NCI-H526 (cell line): ENCODE measurements around the gene ZNF66.
"Not testable (repeated sequence)": the region's sequence is repeated elsewhere in the genome, so short reads cannot be mapped to it uniquely, and the experiment has no call there.

Experiments used
- DNase-seq, 2 experiments: peaks; one replicate each; lab custom pipeline; 2025; lab: John Stamatoyannopoulos, UW

The ZNF66 gene

DNA sequence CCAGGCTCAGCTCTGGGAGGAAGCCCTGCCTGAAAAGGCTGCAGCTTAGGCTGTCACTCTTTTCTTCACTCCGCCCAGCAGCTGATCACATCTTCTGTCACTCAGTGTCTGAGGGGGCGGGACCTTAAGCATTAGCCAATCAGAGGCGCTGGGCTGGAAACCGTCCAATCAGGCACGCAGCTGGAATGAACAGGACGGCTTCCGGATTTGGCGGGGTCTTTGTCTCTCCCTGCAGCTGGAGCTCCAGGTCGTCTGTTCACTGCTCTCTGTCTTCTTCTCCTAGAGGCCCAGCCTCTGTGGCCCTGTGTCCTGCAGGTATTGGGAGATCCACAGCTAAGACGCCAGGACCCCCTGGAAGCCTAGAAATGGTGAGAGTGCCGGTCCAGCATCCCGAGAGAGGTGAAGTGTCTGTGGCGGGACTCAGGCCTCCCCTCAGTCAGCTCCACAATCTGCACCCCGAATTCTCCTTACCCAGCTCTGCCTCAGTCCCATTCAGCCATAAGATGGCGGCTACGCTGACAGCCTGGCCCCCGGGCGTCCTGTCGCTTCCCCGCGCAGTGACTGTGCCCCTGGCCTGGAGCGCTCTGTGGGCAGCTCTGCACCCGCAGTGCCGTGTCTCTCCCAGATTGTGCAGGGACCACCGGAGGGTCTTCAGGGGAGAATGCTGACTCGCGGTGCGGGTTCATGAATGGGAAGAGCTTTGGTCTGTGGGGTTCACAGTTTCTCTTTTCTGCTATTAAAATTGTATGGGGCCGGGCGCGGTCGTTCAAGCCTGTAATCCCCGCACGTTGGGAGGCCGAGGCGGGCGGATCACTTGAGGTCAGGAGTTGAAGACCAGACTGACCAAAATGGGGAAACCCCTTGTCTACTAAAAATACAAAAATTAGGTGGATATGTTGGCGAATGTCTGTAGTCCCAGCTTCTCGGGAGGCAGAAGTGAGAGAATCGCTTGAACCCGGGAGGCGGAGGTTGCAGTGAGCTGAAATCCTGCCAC, at the start of gene ZNF66:
ZNF66 (plus strand) TSS at position 222 of the 994 bp plus-strand sequence; CDS start at position 366, 144 bp downstream.
- peak; percentile 89 to 93 for DNase-seq

- not testable (repeated sequence) for DNase-seq
Observed at GRCh38 chr19:20750169-20750568, 25.9 kb upstream of the ZNF66 start.

DNA sequence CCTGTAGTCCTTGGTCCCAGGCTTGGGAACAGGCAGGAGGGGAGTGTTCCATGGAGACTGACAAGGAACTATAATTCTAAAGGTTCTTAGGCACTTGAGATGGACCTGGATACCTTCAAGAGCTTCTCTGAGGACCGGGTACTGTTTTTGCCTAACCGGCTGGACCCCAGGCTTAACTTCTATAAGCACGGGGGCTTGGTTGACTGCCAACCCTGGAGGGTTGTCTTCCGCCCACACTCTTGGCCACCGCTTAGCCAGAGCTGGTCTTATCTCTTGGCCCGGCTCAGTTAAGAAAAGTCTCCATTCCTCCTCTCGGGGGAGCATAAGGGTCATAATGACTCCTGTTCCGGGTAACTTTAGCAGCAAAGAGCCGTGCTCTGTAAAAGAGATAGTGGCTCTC, 23.8 kb upstream of the ZNF66 start:
- DNase-seq = not testable (repeated sequence)

GRCh38 chr19:20769225-20769736, 6.8 kb upstream of the ZNF66 start:
- DNase-seq = not testable (repeated sequence)

- no peak for DNase-seq
Observed at GRCh38 chr19:20787786-20788185, 11.7 kb downstream of the ZNF66 start.

GRCh38 chr19:20791806-20792205, 15.7 kb downstream of the ZNF66 start:
- DNase-seq = no peak

DNA sequence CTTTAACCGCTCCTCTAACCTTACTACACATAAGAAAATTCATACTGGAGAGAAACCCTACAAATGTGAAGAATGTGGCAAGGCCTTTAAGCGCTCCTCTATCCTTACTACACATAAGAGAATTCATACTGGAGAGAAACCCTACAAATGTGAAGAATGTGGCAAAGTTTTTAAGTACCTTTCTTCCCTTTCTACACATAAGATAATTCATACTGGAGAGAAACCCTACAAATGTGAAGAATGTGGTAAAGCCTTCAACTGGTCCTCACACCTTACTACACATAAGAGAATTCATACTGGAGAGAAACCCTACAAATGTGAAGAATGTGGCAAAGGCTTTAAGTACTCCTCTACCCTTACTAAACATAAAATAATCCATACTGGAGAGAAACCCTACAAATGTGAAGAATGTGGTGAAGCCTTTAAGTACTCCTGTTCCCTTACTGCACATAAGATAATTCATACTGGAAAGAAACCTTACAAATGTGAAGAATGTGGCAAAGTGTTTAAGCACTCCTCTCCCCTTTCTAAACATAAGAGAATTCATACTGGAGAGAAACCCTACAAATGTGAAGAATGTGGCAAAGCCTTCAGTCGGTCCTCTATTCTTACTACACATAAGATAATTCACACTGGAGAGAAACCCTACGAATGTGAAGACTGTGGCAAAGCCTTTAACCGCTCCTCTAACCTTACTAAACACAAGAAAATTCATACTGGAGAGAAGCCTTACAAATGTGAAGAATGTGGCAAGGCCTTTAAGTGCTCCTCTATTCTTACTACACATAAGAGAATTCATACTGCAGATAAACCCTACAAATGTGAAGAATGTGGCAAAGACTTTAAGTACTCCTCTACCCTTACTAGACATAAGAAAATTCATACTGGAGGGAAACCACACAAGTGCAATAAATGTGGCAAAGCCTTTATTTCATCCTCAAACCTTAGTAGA, 30.5 kb downstream of the ZNF66 start:
- not testable (repeated sequence) for DNase-seq

GRCh38 chr19:20840371-20840770, 64.3 kb downstream of the ZNF66 start:
- no peak for DNase-seq
